ENCODE measurements around the gene TNFRSF18. TPM values are rescaled to one million over a fixed set of nuclear protein-coding genes. Genes with fewer than 3 reads are reported as not detected.

Gene TNFRSF18
- total RNA-seq, 1 donor = not detected

DNA sequence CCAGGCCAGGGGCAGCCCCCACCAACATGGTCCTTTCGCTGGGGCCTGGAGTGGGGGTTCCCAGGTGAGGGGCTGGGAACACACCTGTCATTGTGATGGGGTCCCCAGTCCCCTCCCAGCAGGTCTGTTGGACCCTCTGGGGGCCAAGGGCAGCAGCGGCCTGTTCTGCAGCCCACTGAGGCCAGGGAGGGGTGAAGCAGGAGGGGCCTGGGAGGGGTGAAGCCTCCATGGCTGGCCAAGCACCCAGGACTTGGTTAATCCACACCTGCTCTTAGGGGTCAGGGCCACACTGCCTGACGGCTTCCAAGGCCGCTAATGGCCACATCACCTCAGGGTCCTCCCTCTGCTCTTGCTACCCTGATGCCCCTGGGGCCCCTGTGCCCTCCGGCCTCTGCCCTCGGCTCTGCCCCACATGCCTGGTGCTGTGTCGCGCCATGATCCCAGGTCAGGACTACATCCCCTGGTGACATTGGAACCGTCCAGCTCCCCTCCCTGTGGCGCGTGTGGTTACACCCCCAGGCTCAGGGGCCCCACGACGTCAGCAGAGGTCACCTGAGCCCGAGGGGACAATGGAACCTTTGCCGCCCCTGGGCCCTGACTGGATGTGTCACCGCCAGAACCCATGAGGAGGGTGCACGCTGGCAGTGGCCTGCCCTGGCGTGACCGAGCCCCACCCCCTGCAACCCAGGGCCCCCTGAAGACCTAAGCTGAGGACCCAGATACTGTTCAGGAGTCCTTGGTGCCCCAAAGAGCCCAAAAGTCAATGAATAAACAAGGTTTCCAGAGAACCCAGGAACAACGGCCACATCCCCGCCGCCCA lies 7.0 kb downstream of the TNFRSF18 start:
- no peak overlapping the region for H3K4me2 ChIP-seq (ENCODE audit: insufficient read depth, low read length)
- no peak overlapping the region for H3K4me3 ChIP-seq (ENCODE audit: insufficient read depth, low read length)
- no peaks in the 10 kb centered on the region for H3K9me3 ChIP-seq (ENCODE audit: low read depth, low read length)
- no peaks in the 10 kb centered on the region for H3K36me3 ChIP-seq (ENCODE audit: insufficient read depth, low read length)
- DNase-seq (ENCODE audit: insufficient read length, low spot score, missing footprints) = peak; percentile 90
- H2AFZ ChIP-seq (ENCODE audit: low read length) = no peak overlapping the region
- no peaks in the 10 kb centered on the region for H4K20me1 ChIP-seq (ENCODE audit: insufficient read depth, low read length)
- H3K27me3 ChIP-seq (ENCODE audit: insufficient read depth, low read length) = no peaks in the 10 kb centered on the region
- H3K27ac ChIP-seq (ENCODE audit: low read depth, low read length) = no peak overlapping the region
- no peak for TF ChIP-seq CTCF (IDR thresholded peaks at IDR 0.05; ENCODE audit: extremely low read depth, low read depth, low read length)
- no peaks in the 10 kb centered on the region for H3K4me1 ChIP-seq (ENCODE audit: insufficient read depth, low read length)
- H3K79me2 ChIP-seq (ENCODE audit: insufficient read depth, low read length) = no peaks in the 10 kb centered on the region

DNA sequence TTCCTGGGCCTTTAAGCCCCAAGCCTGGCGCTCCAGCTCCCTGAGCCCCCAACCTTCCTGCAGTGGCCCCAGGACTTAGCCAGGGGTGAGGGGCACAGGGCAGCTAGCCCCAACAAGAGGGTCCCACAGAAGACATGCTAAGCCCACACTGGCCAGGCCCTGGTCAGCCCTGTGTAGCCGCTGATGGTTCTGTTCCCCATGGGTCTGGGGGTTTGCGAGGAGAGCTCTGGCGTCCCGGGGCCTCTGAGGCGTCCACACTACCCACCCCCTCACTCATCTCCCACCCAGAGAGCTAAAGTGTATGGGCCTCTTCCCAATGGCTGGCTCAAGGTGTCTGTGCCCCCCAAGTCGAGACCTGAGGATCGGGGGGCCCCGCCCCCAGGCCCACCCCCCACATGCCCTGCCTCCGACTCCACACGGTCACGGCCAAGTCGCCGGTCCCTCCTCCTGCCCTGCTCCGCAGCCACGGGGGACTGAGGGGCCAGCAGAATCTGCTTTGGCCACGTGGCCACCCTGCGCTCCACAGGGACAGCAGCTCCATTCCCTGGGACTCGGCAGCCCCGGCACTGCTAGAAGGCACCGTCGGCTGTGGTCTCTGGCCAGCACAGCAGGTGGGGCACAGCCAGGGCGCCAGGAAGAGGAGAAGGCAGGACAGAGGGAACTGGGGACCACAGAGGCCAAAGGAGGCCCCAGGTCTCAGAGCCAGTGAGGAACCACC lies 7.8 kb downstream of the TNFRSF18 start:
- Histone ChIP-seq H3K36me3 (ENCODE audit: insufficient read depth, low read length) (no peaks in the 10 kb centered on the region), H3K4me1 (ENCODE audit: insufficient read depth, low read length) (no peaks in the 10 kb centered on the region), H3K9me3 (ENCODE audit: low read depth, low read length) (no peaks in the 10 kb centered on the region), H3K4me2 (ENCODE audit: insufficient read depth, low read length) (no peak overlapping the region), H4K20me1 (ENCODE audit: insufficient read depth, low read length) (no peaks in the 10 kb centered on the region), H3K27me3 (ENCODE audit: insufficient read depth, low read length) (no peaks in the 10 kb centered on the region), H2AFZ (ENCODE audit: low read length) (no peak overlapping the region), H3K27ac (ENCODE audit: low read depth, low read length) (no peak overlapping the region), H3K4me3 (ENCODE audit: insufficient read depth, low read length) (no peak overlapping the region), H3K79me2 (ENCODE audit: insufficient read depth, low read length) (no peaks in the 10 kb centered on the region)
- DNase-seq (ENCODE audit: insufficient read length, low spot score, missing footprints) = peak; percentile 80
- TF ChIP-seq CTCF (IDR thresholded peaks at IDR 0.05; ENCODE audit: extremely low read depth, low read depth, low read length) = no peak

- Histone ChIP-seq H3K27ac (ENCODE audit: low read depth, low read length) (no peak overlapping the region), H3K4me1 (ENCODE audit: insufficient read depth, low read length) (no peaks in the 10 kb centered on the region), H2AFZ (ENCODE audit: low read length) (no peak overlapping the region), H3K27me3 (ENCODE audit: insufficient read depth, low read length) (no peaks in the 10 kb centered on the region), H3K36me3 (ENCODE audit: insufficient read depth, low read length) (no peaks in the 10 kb centered on the region), H3K4me2 (ENCODE audit: insufficient read depth, low read length) (no peak overlapping the region), H4K20me1 (ENCODE audit: insufficient read depth, low read length) (no peaks in the 10 kb centered on the region), H3K4me3 (ENCODE audit: insufficient read depth, low read length) (no peak overlapping the region), H3K79me2 (ENCODE audit: insufficient read depth, low read length) (no peaks in the 10 kb centered on the region), H3K9me3 (ENCODE audit: low read depth, low read length) (no peaks in the 10 kb centered on the region)
- DNase-seq (ENCODE audit: insufficient read length, low spot score, missing footprints) = peak; percentile 84
- TF ChIP-seq CTCF (IDR thresholded peaks at IDR 0.05; ENCODE audit: extremely low read depth, low read depth, low read length) = no peak
Observed at GRCh38 chr1:1197551-1198422, 8.6 kb downstream of the TNFRSF18 start.
